SK-N-DZ (cell line): ENCODE data around the gene SGCA.

Source experiments
- DNase-seq: peaks from one replicate; pipeline ENCODE4 v3.0.0-alpha.2; 2015; ENCODE audit warnings: low spot score

SGCA gene

GRCh38 chr17:50149091-50149416 is 16.8 kb upstream of the SGCA start:
- DNase-seq = no peak

GRCh38 chr17:50149417-50150353 is 16.1 kb upstream of the SGCA start:
- DNase-seq = no peak

GRCh38 chr17:50150354-50151040 is 15.3 kb upstream of the SGCA start, which contains the start of gene PPP1R9B:
TSS of gene PPP1R9B (minus strand) at chr17:50150677. CDS start at chr17:50150513, 164 bp downstream.
- no peak for DNase-seq

- peak; percentile 89 for DNase-seq
Observed at GRCh38 chr17:50151041-50151936, 14.5 kb upstream of the SGCA start.

- DNase-seq = peak; percentile 92
Observed at GRCh38 chr17:50151937-50152547, 13.8 kb upstream of the SGCA start.

GRCh38 chr17:50152736-50153135 is 13.1 kb upstream of the SGCA start:
- no peak for DNase-seq

GRCh38 chr17:50153650-50154575 is 11.9 kb upstream of the SGCA start:
- no peak for DNase-seq

- no peak for DNase-seq
Observed at GRCh38 chr17:50154604-50155003, 11.2 kb upstream of the SGCA start.

GRCh38 chr17:50155115-50155819 is 10.5 kb upstream of the SGCA start:
- no peak for DNase-seq

- DNase-seq = no peak
Observed at GRCh38 chr17:50157891-50158290, 7.9 kb upstream of the SGCA start.

- DNase-seq = peak; percentile 96
Observed at GRCh38 chr17:50161023-50161910, 4.5 kb upstream of the SGCA start.

GRCh38 chr17:50161911-50162288 is 3.9 kb upstream of the SGCA start:
- DNase-seq = no peak

GRCh38 chr17:50162466-50163254 is 3.1 kb upstream of the SGCA start:
- no peak for DNase-seq

- no peak for DNase-seq
Observed at GRCh38 chr17:50163843-50164696, 1.7 kb upstream of the SGCA start.

GRCh38 chr17:50164697-50164988 is 1.2 kb upstream of the SGCA start:
- DNase-seq = no peak

- no peak for DNase-seq
Observed at GRCh38 chr17:50165066-50165465, 739 bp upstream of the SGCA start.

GRCh38 chr17:50165466-50165865 is 339 bp upstream of the SGCA start:
- no peak for DNase-seq
